Mesenchymal stem cell (in vitro differentiated cells and primary cell): Measurements from ENCODE around the gene MRFAP1L1.

Experiments
- DNase-seq: peaks from one replicate; pipeline ENCODE4 v3.0.0-alpha.2; 2013
- H2AFZ ChIP-seq: one replicate; pipeline ENCODE4 v1.6.1; 2013; ENCODE audit warnings: low read depth, mild to moderate bottlenecking, control low read depth, inconsistent platforms, low read length, moderate library complexity
- H2AK5ac ChIP-seq: 2 replicates; pipeline ENCODE4 v1.6.1; 2013; ENCODE audit warnings: low read length, moderate library complexity, mild to moderate bottlenecking, inconsistent platforms; ENCODE audit not compliant: severe bottlenecking
- H2BK120ac ChIP-seq: one replicate; pipeline ENCODE4 v1.6.1; 2013; ENCODE audit warnings: low read depth, mild to moderate bottlenecking, inconsistent platforms, low read length, moderate library complexity
- H2BK12ac ChIP-seq, 2 experiments: one replicate each; pipeline ENCODE4 v1.6.1; 2013; ENCODE audit warnings: inconsistent platforms in 2 of 2, low read length in 2 of 2, mild to moderate bottlenecking in 2 of 2, moderate library complexity in 2 of 2, control low read depth in 1 of 2
- H2BK15ac ChIP-seq: one replicate; pipeline ENCODE4 v1.6.1; 2013; ENCODE audit warnings: mild to moderate bottlenecking, low read depth, inconsistent platforms; ENCODE audit not compliant: poor library complexity, severe bottlenecking
- H2BK5ac ChIP-seq: 2 replicates; pipeline ENCODE4 v1.6.1; 2013; ENCODE audit warnings: low read depth, mild to moderate bottlenecking, low read length, control low read depth, inconsistent platforms; ENCODE audit not compliant: poor library complexity, severe bottlenecking
- H3K14ac ChIP-seq, 2 experiments: one replicate each; pipeline ENCODE4 v1.6.1; 2013; ENCODE audit warnings: inconsistent platforms in 2 of 2, low read length in 2 of 2, control low read depth in 1 of 2, mild to moderate bottlenecking in 1 of 2, moderate library complexity in 1 of 2
- H3K18ac ChIP-seq, 2 experiments: one replicate each; pipeline ENCODE4 v1.6.1; 2013; ENCODE audit warnings: inconsistent platforms in 2 of 2, low read length in 2 of 2, control low read depth in 1 of 2, low read depth in 1 of 2, mild to moderate bottlenecking in 1 of 2
- H3K23ac ChIP-seq, 2 experiments: one replicate each; pipeline ENCODE4 v1.6.1; 2013; ENCODE audit warnings: inconsistent platforms in 2 of 2, low read length in 2 of 2, mild to moderate bottlenecking in 2 of 2, moderate library complexity in 2 of 2, control low read depth in 1 of 2
- H3K27ac ChIP-seq: 2 replicates; pipeline ENCODE4 v1.5.1; 2013; ENCODE audit warnings: mild to moderate bottlenecking, moderate library complexity, low read length, control low read depth, inconsistent platforms; ENCODE audit not compliant: poor library complexity, severe bottlenecking
- H3K27me3 ChIP-seq, 2 experiments: 2 replicates each; pipeline versions ENCODE4 v1.6.1 to v1.7.0; 2013; ENCODE audit warnings: low read length in 2 of 2, mild to moderate bottlenecking in 2 of 2, moderate library complexity in 2 of 2, control low read depth in 1 of 2, inconsistent platforms in 1 of 2; ENCODE audit not compliant: control insufficient read depth in 1 of 2, insufficient read depth in 1 of 2
- H3K36me3 ChIP-seq, 2 experiments: 2 replicates each; pipeline versions ENCODE4 v1.6.1 to v1.7.0; 2013; ENCODE audit warnings: low read length in 2 of 2, control low read depth in 1 of 2, inconsistent platforms in 1 of 2, low read depth in 1 of 2, mild to moderate bottlenecking in 1 of 2; ENCODE audit not compliant: insufficient read depth in 2 of 2, control insufficient read depth in 1 of 2
- H3K4ac ChIP-seq, 2 experiments: one replicate each; pipeline ENCODE4 v1.6.1; 2013; ENCODE audit warnings: inconsistent platforms in 2 of 2, low read length in 2 of 2, mild to moderate bottlenecking in 2 of 2, moderate library complexity in 2 of 2, control low read depth in 1 of 2, low read depth in 1 of 2
- H3K4me1 ChIP-seq: 2 replicates; pipeline ENCODE4 v1.6.1; 2013; ENCODE audit warnings: low read depth, low read length, control low read depth; ENCODE audit not compliant: control insufficient read depth, insufficient read depth
- H3K4me2 ChIP-seq: 2 replicates; pipeline ENCODE4 v1.6.1; 2013; ENCODE audit warnings: low read length, mild to moderate bottlenecking, inconsistent platforms; ENCODE audit not compliant: poor library complexity, severe bottlenecking
- H3K4me3 ChIP-seq, 2 experiments: 2 replicates each; pipeline versions ENCODE4 v1.5.1 to v1.7.0; 2013; ENCODE audit warnings: low read length in 2 of 2, mild to moderate bottlenecking in 2 of 2, control low read depth in 1 of 2, low read depth in 1 of 2; ENCODE audit not compliant: insufficient read depth in 1 of 2
- H3K79me1 ChIP-seq: replicated peaks from 2 replicates; pipeline ENCODE4 v1.6.1; 2013; ENCODE audit warnings: mild to moderate bottlenecking, control low read depth, low read length, inconsistent platforms; ENCODE audit not compliant: poor library complexity, severe bottlenecking
- H3K9ac ChIP-seq: 2 replicates; pipeline ENCODE4 v1.7.0; 2013; ENCODE audit warnings: mild to moderate bottlenecking, low read length, moderate library complexity
- H3K9me3 ChIP-seq: 2 replicates; pipeline ENCODE4 v1.7.0; 2013; ENCODE audit warnings: mild to moderate bottlenecking, low read length; ENCODE audit not compliant: control insufficient read depth
- H4K8ac ChIP-seq: one replicate; pipeline ENCODE4 v1.6.1; 2013; ENCODE audit warnings: inconsistent platforms, mild to moderate bottlenecking, low read length, moderate library complexity
- H4K91ac ChIP-seq: one replicate; pipeline ENCODE4 v1.6.1; 2013; ENCODE audit warnings: mild to moderate bottlenecking, low read length, inconsistent platforms
- WGBS: methylation state at CpG from one replicate; pipeline ENCODE4 v1.1.7; 2013; ENCODE audit warnings: mixed read lengths; 5-methylcytosine and 5-hydroxymethylcytosine counted together

Gene MRFAP1L1

DNA sequence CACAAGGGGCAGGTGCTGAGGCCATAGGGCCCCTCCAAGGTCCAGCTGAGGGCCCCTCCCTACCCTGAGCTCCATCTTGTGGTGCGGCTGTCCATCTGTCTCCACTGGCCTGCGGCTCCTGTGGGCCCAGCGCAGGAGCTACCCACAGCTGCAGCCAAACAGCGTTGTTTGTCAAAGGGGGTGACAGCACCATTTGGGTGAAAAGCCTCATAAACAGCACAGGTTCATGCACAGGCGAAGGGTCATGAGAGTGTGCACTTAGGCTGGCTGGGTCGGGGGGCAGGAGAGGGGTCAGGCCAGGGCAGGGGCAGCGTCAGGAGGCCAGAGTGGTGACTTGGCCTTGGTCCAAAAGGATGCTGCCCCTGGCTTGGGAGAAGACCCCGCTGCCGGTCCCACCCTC is 38.6 kb upstream of the MRFAP1L1 start:
- Histone ChIP-seq H3K4ac (peak overlapping the region; percentile 32 to 54), H3K4me1 (peaks cover 24% of the 10 kb centered on the region), H2BK5ac (no peak overlapping the region), H3K27ac (no peak overlapping the region), H3K18ac (peak overlapping the region in 1 of 2 experiments; percentile 11), H2BK15ac (no peak overlapping the region), H3K9me3 (no peaks in the 10 kb centered on the region), H3K14ac (peak overlapping the region in 1 of 2 experiments; percentile 44), H3K9ac (no peak overlapping the region), H3K4me2 (no peak overlapping the region), H2AFZ (no peak overlapping the region), H4K91ac (peak overlapping the region; percentile 54), H3K36me3 (no peaks in the 10 kb centered on the region), H2BK120ac (no peak overlapping the region), H3K79me1 (no peaks in the 10 kb centered on the region), H4K8ac (peak overlapping the region; percentile 68), H2BK12ac (peak overlapping the region in 1 of 2 experiments; percentile 66), H3K4me3 (peak overlapping the region in 1 of 2 experiments; percentile 2), H3K23ac (no peak overlapping the region), H3K27me3 (no peaks in the 10 kb centered on the region), H2AK5ac (peak overlapping the region; percentile 54)
- 94% methylated on average over 8 of the region's 9 CpGs for WGBS
- DNase-seq = no peak

DNA sequence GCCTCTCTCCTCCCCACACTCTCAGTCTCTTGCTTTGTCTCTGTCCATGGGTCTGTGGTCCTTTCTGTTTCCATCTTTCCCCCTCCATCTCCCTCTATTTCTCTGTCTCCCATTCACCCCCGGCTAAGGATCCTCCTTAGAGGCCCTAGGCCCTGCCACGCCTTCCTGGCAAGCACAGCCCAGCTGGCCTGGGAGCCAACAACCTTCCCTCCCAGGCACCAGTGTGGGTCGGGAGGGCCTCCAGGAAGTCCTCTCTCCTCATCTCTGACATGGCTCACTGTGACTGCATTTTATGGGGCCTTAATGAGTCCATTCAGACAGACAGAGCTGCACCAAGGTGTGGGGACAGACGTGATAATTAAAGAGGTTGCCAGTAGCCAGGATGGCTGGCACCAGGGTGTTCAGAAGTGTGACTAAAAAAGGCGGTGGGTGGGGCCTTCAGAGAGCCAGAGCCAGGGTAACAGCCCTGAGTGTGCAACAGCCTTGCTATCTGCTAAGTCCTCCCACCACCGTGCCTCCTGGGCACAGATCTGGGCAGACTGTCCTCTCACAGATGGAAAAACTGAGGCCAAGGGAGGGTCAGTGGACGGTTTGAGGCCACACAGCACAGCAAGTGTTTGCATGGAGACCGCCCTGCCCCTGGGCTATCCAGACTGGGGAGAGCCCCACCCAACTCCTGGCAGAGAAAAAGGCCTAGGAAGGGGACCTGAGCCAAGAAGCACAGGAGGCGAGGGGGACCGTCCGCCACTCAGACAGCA is 37.8 kb upstream of the MRFAP1L1 start:
- Histone ChIP-seq H4K8ac (peak overlapping the region; percentile 27), H2AFZ (no peak overlapping the region), H3K23ac (no peak overlapping the region), H3K27ac (no peak overlapping the region), H2BK12ac (peak overlapping the region; percentile 16 to 60), H3K36me3 (no peaks in the 10 kb centered on the region), H4K91ac (no peak overlapping the region), H2AK5ac (no peak overlapping the region), H3K4me1 (peaks cover 24% of the 10 kb centered on the region), H3K4me2 (no peak overlapping the region), H3K18ac (peak overlapping the region in 1 of 2 experiments; percentile 16), H3K4me3 (no peak overlapping the region), H3K14ac (no peak overlapping the region), H2BK15ac (no peak overlapping the region), H3K9ac (no peak overlapping the region), H3K9me3 (no peaks in the 10 kb centered on the region), H2BK120ac (no peak overlapping the region), H3K79me1 (no peaks in the 10 kb centered on the region), H3K4ac (no peak overlapping the region), H2BK5ac (no peak overlapping the region), H3K27me3 (peaks cover 0 to 7% of the 10 kb centered on the region in 2 experiments)
- no peak for DNase-seq
- WGBS = 82% methylated on average over 11 of the region's 11 CpGs

DNA sequence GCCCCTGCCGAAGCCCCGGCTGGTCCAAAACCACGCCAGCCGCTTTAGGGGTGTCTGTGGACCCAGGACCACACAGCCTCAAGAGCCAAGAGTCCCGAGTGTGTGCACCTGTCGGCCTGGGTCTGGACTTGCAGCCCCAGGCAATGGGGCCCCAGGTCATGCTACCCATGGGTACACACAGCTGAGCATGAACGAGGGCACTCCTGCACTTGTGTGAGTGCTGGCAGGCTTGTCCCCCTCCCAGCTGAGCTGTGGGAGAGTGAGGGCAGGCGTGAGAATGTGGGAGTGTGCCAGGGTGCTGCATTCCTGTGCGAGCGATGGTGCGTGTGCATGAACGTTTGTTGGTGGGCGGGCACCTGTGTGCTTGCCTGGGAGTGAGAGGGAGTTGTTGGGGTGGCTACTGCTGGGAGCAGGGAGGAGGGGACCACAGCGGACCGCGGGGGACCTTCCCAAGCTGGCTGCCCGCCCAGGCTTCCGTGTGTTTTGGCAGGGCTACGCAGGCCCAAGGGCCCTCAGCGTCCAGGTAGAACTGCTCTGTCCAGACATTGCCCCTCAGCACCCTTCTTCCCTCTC is 37.1 kb upstream of the MRFAP1L1 start:
- H4K91ac ChIP-seq = no peak overlapping the region

DNA sequence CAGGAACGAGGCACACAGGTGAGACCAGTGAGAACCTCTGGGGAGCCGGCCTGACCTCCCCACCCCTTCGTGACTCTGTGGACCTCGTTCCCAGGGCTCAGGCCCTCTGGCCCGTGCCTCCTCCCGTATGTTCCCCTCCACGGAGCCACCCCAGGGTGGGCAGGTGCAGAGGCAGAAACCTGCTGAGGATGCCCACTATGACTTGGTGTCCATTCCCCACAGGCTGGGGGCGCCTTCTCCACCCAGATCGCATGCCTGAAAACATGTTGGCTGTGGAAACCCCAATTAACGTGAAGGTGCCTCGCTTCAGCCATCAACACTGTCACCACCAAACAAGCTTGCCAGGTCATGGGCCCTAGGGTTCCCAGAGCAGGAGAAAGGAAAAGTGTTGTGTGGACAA is 33.3 kb upstream of the MRFAP1L1 start:
- Histone ChIP-seq H2BK120ac (no peak overlapping the region), H3K27me3 (peaks cover 0 to 8% of the 10 kb centered on the region in 2 experiments), H3K9ac (no peak overlapping the region), H4K91ac (no peak overlapping the region), H4K8ac (no peak overlapping the region), H3K4me3 (no peak overlapping the region), H2BK5ac (no peak overlapping the region), H3K14ac (no peak overlapping the region), H3K27ac (no peak overlapping the region), H3K4me2 (no peak overlapping the region), H3K4me1 (peaks cover 10% of the 10 kb centered on the region), H3K36me3 (no peaks in the 10 kb centered on the region), H2BK12ac (no peak overlapping the region), H2AFZ (no peak overlapping the region), H3K18ac (no peak overlapping the region), H3K9me3 (no peaks in the 10 kb centered on the region), H2BK15ac (no peak overlapping the region), H3K79me1 (no peaks in the 10 kb centered on the region), H3K23ac (no peak overlapping the region), H3K4ac (no peak overlapping the region), H2AK5ac (no peak overlapping the region)
- WGBS = 72% methylated on average over 9 of the region's 11 CpGs
- DNase-seq = no peak

More for the DNA sequence above, 37.1 kb upstream of the MRFAP1L1 start:
- Histone ChIP-seq H3K9me3 (no peaks in the 10 kb centered on the region), H4K8ac (no peak overlapping the region), H2BK120ac (no peak overlapping the region), H3K79me1 (no peaks in the 10 kb centered on the region), H3K14ac (no peak overlapping the region), H2BK15ac (no peak overlapping the region), H3K9ac (no peak overlapping the region), H3K4me3 (no peak overlapping the region), H3K23ac (no peak overlapping the region), H3K36me3 (no peaks in the 10 kb centered on the region), H2AFZ (no peak overlapping the region), H3K4me1 (peaks cover 24% of the 10 kb centered on the region), H2AK5ac (no peak overlapping the region), H3K18ac (peak overlapping the region in 1 of 2 experiments; percentile 11), H3K27me3 (peaks cover 0 to 8% of the 10 kb centered on the region in 2 experiments), H3K27ac (no peak overlapping the region), H2BK12ac (peak overlapping the region in 1 of 2 experiments; percentile 16), H2BK5ac (no peak overlapping the region), H3K4ac (no peak overlapping the region), H3K4me2 (no peak overlapping the region)
- no peak for DNase-seq
- 87% methylated on average over 20 of the region's 20 CpGs for WGBS
